ENCODE measurements around the gene OTX1. TPM values are rescaled to one million over a fixed set of nuclear protein-coding genes. Genes with fewer than 3 reads are reported as not detected.

OTX1 gene
- total RNA-seq (2022; extraction: Qiagen RNA extraction; ENCODE audit: low read depth) = 2.6 to 4.3 TPM (median 3.8 TPM) in 5 replicates

DNA sequence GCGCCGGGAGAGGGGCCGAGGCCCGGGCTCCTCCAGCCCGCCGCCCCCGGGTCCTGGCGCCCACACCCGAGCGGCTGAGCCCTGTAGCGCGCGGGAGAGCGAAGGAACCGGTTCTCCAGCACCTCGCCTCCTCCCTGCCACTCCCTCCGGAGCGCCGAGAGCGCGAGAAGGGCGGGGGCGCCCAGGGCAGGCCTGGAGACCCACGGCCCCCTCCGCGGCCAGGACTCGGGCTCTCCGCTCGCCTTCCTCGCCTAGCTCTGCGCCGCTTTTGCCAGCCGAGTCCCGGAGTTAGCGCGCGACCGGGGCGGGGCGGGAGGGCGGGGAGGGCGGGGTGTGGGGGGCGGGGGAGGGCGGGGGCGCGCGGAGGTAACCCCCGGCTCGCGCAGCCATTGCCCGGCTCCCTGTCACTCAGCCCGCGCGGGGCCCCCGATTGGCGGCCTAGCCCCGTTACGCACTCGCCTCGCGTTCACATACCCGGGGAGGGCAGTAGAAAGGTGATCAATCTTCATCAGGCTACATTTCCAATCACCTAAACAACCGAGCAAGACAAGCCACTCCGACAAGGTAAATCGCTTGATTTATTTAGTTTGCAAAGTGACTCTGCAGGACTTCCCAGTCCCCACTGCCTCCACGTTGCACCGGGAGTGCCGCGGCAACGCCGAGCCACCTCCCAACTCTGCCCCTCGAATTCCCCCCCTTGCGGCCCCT, at the start of gene OTX1:
Gene OTX1 (plus strand): TSS at position 497 of the 708 bp plus-strand sequence. CDS start 2,161 bp downstream, outside the sequence.

